Skeletal muscle tissue (tissue), 1 donor: ENCODE measurements around the gene ASCL1. TPM values are rescaled to one million over a fixed set of nuclear protein-coding genes. Genes with fewer than 3 reads are reported as not detected.

Source experiments
- total RNA-seq: library from RNA; depleted of rRNA; stranded (reverse); fragments of >200 nt; gene quantifications from one replicate; pipeline ENCODE4 v1.2.3, GENCODE V29; 2014

The ASCL1 gene
- total RNA-seq, 1 donor from 2014 or later: not detected

Other genes with a start within 250 kb of the ASCL1 start
- not detected for gene PAH, start 40.4 kb upstream of the ASCL1 start, total RNA-seq